ENCODE measurements around the gene CHD9NB. TPM values are rescaled to one million over a fixed set of nuclear protein-coding genes. Genes with fewer than 3 reads are reported as not detected.

CHD9NB gene
- total RNA-seq, 3 donors from 2014 or later (not counting 1 experiment from before 2014, with no cell fraction given), result 0.26 TPM; not detected in 2

DNA sequence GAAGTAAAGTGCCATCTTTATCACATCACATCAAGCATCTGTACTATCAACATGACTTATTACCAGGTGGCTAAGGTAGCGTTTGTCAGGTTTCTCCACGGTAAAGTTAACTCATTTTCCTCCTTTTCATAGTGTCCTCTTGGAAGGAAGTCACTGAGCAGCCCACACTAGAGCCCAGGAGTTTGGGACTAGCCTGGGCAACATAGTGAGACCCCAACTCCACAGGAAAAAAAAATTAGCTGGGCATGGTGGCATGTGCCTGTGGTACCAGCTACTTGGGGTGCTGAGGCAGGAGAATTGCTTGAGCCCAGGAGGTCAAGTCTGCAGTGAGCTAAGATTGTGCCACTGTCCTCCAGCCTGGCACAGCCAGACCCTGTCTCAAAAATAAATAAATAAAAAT is 15.0 kb upstream of the CHD9NB start:
- no peaks in the 10 kb centered on the region for H3K9me3 Mint-ChIP-seq
- no peaks in the 10 kb centered on the region for H3K27me3 ChIP-seq (ENCODE audit: control insufficient read depth, insufficient read depth, low read length)
- peak overlapping the region; percentile 31 to 85 for H3K27ac Mint-ChIP-seq
- no peaks in the 10 kb centered on the region for H3K36me3 Mint-ChIP-seq
- no peaks in the 10 kb centered on the region for H3K27me3 Mint-ChIP-seq (ENCODE audit: low read depth in 2 of 2)
- H3K27ac ChIP-seq (ENCODE audit: low read length), result peak overlapping the region; percentile 44
- H3K4me3 Mint-ChIP-seq, result peak overlapping the region; percentile 79
- intact Hi-C loops (cut with micrococcal nuclease), result loop anchor here (1.0 kb wide), 1 partner anchor 32 kb away; no protein-coding TSS in a partner anchor
- DNase-seq (peak in 1 of 2 donors; percentile 15), ATAC-seq (peak in 2 of 3 donors; percentile 43 to 59)
- no peak overlapping the region for H3K4me3 ChIP-seq (ENCODE audit: low read length)
- peaks cover 70% of the 10 kb centered on the region for H3K4me1 ChIP-seq (ENCODE audit: control insufficient read depth, insufficient read depth, low read length)
- no peak for TF ChIP-seq CTCF (IDR thresholded peaks at IDR 0.05)
- WGBS (ENCODE audit: insufficient coverage), result 36% methylated on average over 2 of the region's 2 CpGs
- H3K36me3 ChIP-seq (ENCODE audit: control insufficient read depth, insufficient read depth, low read length), result no peaks in the 10 kb centered on the region
- peaks cover 65 to 81% of the 10 kb centered on the region in 2 donors for H3K4me1 Mint-ChIP-seq
- H3K9me3 ChIP-seq (ENCODE audit: control insufficient read depth, insufficient read depth, low read length), result no peaks in the 10 kb centered on the region

DNA sequence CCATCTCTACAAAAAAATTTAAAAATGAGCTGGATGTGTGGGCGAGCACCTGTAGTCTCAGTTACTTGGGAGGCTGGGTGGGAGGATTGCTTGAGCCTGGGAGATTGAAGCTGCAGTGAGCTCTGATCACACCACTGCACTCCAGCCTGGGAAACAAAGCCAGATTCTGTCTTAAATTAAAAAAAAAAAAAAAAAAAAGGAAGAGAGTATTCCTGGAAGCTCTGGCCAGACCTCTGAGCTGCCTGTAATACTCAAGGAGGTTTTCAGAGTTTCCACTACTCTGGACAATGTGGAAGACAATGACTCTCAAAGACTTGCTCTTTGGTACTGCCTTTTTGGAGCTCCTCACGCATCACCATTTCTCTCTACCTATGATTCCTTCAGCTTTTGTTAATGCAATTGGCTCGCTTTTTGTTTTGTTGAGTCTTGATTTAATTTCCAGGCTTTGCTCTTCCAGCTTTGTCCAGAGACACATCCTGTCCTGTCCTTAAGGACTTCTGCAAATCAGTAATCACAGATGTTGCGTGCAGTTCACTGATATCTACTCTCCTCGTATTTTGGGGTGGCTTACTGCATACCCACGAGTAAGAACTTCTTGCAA is 12.9 kb upstream of the CHD9NB start:
- Mint-ChIP-seq H3K4me1 (peaks cover 66 to 76% of the 10 kb centered on the region in 2 donors), H3K27ac (no peak overlapping the region), H3K4me3 (no peak overlapping the region), H3K27me3 (ENCODE audit: low read depth in 2 of 2) (no peaks in the 10 kb centered on the region), H3K9me3 (no peaks in the 10 kb centered on the region), H3K36me3 (no peaks in the 10 kb centered on the region)
- DNase-seq (no peak), ATAC-seq (no peak)
- H3K9me3 ChIP-seq (ENCODE audit: control insufficient read depth, insufficient read depth, low read length), result no peaks in the 10 kb centered on the region
- intact Hi-C loops (cut with micrococcal nuclease), result no loop called here
- peaks cover 78% of the 10 kb centered on the region for H3K4me1 ChIP-seq (ENCODE audit: control insufficient read depth, insufficient read depth, low read length)
- H3K27me3 ChIP-seq (ENCODE audit: control insufficient read depth, insufficient read depth, low read length), result no peaks in the 10 kb centered on the region
- no peak for TF ChIP-seq CTCF (IDR thresholded peaks at IDR 0.05)
- no peak overlapping the region for H3K27ac ChIP-seq (ENCODE audit: low read length)
- no peak overlapping the region for H3K4me3 ChIP-seq (ENCODE audit: low read length)
- no peaks in the 10 kb centered on the region for H3K36me3 ChIP-seq (ENCODE audit: control insufficient read depth, insufficient read depth, low read length)
- 98% methylated on average over 6 of the region's 6 CpGs for WGBS (ENCODE audit: insufficient coverage)

- H3K27ac Mint-ChIP-seq, result peak overlapping the region in 1 of 2 donors; percentile 71
- TF ChIP-seq CTCF (IDR thresholded peaks at IDR 0.05), result no peak
- H3K4me3 ChIP-seq (ENCODE audit: low read length), result no peak overlapping the region
- intact Hi-C loops (cut with micrococcal nuclease), result no loop called here
- H3K27me3 Mint-ChIP-seq (ENCODE audit: low read depth in 2 of 2), result no peaks in the 10 kb centered on the region
- no peak for ATAC-seq
- H3K36me3 Mint-ChIP-seq, result no peaks in the 10 kb centered on the region
- no peaks in the 10 kb centered on the region for H3K27me3 ChIP-seq (ENCODE audit: control insufficient read depth, insufficient read depth, low read length)
- no peaks in the 10 kb centered on the region for H3K9me3 Mint-ChIP-seq
- H3K4me1 ChIP-seq (ENCODE audit: control insufficient read depth, insufficient read depth, low read length), result peaks cover 81% of the 10 kb centered on the region
- H3K4me1 Mint-ChIP-seq, result peaks cover 53 to 64% of the 10 kb centered on the region in 2 donors
- H3K4me3 Mint-ChIP-seq, result no peak overlapping the region
- no peaks in the 10 kb centered on the region for H3K36me3 ChIP-seq (ENCODE audit: control insufficient read depth, insufficient read depth, low read length)
- 80% methylated on average over 1 of the region's 1 CpG for WGBS (ENCODE audit: insufficient coverage)
- no peak overlapping the region for H3K27ac ChIP-seq (ENCODE audit: low read length)
- no peak for DNase-seq
- H3K9me3 ChIP-seq (ENCODE audit: control insufficient read depth, insufficient read depth, low read length), result no peaks in the 10 kb centered on the region
Measured at GRCh38 chr16:53064081-53064578, 11.4 kb upstream of the CHD9NB start.

Data from natural killer cell (primary cell).